GM12875 (cell line): Measurements from ENCODE around the gene RHBDD3.
"Not testable (repeated sequence)": the region's sequence is repeated elsewhere in the genome, so short reads cannot be mapped to it uniquely, and the experiment has no call there.

Experiments
- H3K4me3 ChIP-seq: one replicate; pipeline ENCODE4 v1.5.1; 2011; ENCODE audit warnings: low read depth, low read length, control low read depth
- CTCF ChIP-seq: IDR thresholded peaks from 2 replicates; pipeline ENCODE4 v1.5.1; 2011; ENCODE audit warnings: low read depth, mild to moderate bottlenecking, control low read depth, inconsistent platforms, low read length, moderate library complexity, borderline replicate concordance; ENCODE audit not compliant: insufficient read depth

The RHBDD3 gene

GRCh38 chr22:29244785-29245625, 22.8 kb downstream of the RHBDD3 start:
- TF ChIP-seq CTCF = no peak
- no peak overlapping the region for H3K4me3 ChIP-seq

- no peak for TF ChIP-seq CTCF
- H3K4me3 ChIP-seq = no peak overlapping the region
Observed at GRCh38 chr22:29243874-29244446, 23.8 kb downstream of the RHBDD3 start.

- not testable (repeated sequence) for H3K4me3 ChIP-seq
Observed at GRCh38 chr22:29240481-29240880, 27.3 kb downstream of the RHBDD3 start.

- TF ChIP-seq CTCF = no peak
- H3K4me3 ChIP-seq = no peak overlapping the region
Observed at GRCh38 chr22:29233277-29233877, 34.4 kb downstream of the RHBDD3 start.

- no peak for TF ChIP-seq CTCF
- no peak overlapping the region for H3K4me3 ChIP-seq
Observed at GRCh38 chr22:29231971-29232959, 35.5 kb downstream of the RHBDD3 start.

- H3K4me3 ChIP-seq = no peak overlapping the region
- no peak for TF ChIP-seq CTCF
Observed at GRCh38 chr22:29230972-29231875, 36.6 kb downstream of the RHBDD3 start.
